Medulla oblongata (tissue), 1 donor: ENCODE results near the gene PDE4C.
"Not testable (repeated sequence)": the region's sequence is repeated elsewhere in the genome, so short reads cannot be mapped to it uniquely, and the experiment has no call there.

ENCODE experiments used
- DNase-seq: peaks from one replicate; pipeline ENCODE4 v3.0.0-alpha.2; 2015; ENCODE audit errors: extremely low spot score

The PDE4C gene

DNA sequence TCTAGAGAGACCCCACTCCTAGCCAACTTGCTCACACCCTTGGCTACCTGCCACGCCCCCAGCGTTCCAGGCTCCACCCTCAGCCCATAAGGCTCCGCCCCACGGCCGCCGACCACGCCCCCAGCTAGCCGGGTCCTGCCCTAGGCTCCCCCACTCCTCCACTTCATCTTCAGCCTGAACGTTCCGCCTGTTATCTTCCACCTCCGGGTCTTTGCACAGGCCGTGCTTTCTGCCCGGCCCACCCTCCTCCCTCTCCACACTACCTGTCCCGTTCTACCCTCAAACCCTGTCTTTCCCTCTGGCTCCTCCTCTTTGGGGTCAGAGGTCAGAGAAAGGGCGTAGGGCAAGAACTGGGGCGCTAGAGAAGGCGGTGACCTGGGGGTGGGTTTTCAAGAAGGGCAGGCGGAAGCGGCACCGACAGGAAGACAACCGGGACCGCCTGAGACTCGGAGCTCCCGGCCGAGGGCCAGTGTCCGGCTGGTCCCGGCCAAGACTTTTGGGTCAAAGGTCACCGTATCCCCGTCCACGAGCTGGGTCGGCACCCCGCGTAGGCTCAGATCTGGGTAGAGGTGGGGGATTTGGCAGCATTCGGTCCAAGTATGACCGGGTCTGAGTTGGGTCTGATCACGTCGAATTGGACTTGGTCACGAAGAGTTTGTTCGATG, 2.2 kb downstream of the PDE4C start:
- no peak for DNase-seq

DNA sequence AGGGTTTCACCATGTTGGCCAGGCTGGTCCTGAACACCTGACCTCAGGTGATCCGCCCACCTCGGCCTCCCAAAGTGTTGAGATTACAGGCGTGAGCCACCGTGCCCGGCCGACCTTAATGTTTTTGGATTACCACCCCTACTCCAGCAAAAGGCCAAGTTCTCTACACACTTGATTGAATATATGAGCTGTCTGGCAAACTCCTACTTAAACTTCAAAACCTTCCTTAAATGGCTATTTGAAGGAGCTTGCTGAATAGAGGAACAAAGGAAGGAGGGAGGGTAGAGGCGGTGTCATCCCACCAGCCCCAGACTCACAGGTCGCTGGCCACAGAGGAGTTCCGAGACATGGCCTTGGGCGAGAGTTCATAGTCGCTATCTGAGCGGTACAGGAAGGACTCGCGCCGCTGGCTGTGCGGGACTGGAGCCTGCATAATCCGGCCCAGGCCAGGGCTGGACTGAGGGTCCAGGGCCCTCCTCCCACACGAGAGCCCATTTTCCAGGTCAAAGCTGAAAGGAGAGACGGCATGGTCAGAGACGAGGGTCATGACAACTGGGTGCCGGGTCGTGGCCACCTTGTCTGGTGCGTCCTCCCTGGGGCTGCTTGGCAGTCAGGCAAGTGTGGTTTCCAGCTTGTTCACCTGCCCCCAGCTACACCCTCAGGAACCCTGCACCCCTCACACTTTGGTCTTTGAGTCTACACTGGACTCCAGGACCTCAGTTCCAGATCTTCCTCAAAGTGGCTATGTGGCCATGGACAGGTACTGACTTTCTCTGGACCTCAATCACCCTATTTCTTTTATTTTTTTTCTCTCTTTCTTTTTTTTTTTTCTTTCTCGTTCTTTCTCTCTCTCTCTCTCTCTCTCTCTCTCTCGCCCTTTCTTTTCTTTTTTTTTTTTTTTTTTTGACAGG, 4.2 kb downstream of the PDE4C start:
- no peak for DNase-seq

DNA sequence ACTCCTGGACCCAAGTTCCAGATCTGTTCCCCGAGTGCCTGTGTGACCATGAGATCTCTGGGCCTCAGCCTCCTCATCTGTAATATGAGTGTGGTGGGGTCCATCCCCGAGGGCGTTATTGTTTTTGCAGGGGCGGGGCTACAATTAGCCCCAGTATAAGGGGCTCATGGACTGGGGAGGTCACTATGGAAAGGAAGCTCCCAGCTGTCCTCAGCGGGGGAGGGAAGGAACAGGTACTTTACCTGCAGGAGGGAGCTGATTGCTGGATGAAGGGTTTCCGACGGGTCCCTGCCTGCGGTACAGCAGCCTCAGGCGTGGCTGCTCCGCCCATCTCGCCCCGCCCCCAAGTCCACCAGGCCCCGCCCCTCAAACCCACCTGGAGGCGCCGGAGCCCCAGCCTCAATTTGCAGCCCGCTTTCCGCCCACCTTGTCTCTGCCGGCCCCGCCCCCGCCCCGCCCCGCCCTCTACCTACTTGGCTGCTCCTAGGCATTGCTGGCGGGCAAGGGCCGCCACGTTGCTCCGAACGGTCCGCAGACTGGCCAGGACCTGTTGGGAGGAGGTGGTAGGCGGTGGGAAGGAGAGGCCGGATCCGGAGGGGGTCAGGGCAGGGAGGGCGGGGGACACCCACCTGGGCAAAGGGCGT, 5.5 kb downstream of the PDE4C start:
- DNase-seq = no peak

DNA sequence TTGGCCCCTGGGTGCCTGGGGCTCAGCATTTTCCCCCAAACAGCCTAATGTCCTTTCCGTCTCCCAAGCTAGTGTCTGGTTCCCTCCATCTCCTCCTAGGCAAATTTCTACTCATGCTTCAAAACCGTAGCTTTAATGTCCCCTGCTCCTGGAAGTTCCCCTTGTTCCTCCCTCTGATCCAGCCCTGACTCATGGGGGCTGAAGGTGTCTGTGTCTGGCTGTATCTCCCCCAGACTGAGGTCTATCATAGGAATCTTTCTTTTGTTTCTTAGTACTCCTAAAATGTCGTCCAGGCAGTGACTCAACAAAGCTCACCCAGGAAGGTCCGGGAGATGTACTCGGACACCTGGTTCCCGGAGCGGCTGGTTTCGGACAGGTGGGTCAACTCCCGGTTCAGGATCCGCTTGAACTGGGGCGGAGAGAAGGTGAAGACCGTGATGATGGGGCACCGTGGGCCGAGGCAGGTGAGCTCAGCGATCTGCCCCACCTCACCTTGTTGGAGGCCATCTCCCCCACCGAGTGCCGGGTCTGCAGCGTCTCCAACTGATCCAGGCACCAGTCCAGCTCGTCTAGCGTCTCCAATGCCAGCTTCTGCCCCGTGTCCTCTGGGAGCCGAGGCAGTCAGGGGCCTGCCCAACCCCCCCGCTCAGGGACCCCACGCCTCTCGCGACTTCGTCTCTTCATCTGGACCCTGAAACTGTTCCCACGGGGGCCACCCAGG, 6.2 kb downstream of the PDE4C start:
- no peak for DNase-seq

DNA sequence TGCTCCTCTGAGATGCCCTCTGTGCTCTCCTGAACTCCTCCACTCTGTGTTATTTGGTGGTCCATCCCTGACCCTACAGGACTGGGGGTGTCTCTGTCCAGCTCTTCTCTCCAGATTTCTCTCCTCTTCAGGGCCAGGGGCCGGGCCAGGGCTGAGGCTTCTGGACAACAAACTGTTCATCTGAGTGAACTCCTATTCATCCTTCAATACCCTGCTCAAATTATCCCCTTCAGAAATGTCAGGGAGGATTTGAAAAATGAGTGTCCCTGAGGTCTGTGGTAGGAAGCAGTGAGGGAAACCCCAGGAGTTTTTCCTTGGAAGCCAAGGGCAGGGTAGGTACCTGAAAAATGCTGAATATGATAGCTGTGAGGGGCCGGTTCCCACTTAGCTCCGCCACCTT, 7.6 kb downstream of the PDE4C start:
- DNase-seq = no peak

DNA sequence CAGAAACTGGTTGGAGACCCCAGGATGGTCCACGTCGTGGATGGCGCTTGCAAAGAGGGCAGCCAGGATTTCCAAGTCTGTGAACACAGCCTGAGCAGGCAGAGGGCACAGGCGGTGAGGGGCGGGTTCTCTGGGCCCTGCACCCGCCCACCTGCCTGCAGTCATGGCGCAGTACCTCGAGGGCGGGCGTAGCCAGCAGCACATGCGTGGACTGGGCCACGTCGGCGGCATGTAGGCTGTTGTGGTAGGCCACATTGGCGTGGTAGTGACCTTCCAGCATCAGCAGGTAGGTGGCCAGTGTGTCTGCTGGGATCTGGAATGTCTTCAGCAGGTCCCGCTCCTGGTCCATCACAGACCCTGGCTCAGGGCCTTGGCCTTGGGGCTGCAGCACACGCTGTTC, 8.1 kb downstream of the PDE4C start:
- no peak for DNase-seq

DNA sequence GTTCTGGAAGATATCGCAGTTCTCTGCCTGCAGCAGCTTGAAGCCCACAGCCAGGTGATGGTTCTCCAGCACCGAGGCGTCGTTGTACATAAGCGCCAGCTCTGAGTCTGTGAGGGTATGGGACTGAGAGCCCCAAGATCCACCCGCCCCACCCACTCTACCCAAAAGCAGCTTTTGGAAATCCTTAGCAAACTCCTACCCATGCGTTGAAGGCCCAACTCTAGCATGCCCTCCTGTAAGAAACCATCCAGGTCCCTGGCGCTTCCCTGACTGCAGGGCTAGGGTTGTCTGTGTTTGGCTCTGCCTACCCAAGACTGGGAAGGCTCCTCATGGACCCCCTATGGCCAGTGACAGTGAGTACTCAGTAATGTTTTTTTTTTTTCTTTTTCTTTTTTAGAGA, 9.4 kb downstream of the PDE4C start:
- DNase-seq = no peak

DNA sequence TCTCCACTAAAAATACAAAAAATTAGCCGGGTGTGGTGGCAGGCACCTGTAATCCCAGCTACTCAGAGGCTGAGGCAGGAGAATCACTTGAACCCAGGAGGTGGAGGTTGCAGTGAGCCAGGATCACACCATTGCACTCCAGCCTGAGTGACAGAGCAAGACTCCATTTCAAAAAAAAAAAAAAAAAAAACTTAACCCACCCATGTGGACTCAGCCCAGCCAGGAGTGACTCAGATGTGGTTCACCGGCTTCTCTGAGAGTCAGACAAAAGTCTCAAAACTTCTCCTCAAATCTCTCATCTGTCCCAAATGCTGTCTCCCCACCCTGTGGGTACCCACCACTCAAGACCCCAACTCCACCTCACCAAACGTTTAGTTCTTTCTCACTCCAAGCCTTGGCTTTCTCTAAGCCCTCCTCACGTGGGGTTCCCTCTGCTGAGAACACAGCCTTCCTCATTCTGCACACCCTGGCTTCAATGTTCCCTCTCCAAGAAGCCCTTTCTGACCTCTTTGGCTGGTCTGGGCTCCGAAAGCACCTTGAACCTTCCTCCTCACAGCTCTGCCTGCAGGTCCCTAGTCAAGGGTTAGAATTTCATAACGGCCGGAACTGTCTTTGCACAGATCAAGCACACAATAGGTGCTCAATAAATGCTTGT, 11.3 kb downstream of the PDE4C start:
- no peak for DNase-seq

DNA sequence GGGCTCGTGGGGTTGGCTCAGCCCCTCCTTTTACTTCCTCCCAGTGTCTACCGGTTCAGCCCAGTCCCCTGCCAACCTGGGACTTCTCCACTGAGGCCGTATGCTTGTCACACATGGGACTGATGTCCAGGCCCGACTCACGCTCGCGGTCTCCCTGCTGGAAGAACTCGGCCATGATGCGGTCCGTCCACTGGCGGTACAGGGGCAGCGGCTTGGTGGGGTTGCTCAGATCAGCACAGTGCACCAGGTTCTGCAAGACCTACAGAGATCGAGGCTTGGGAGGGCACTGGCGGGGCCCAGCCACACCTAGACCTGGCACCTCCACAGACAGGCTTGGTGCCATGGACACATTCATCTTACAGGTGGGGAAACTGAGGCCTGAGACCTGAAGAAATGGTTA, 14.6 kb downstream of the PDE4C start:
- DNase-seq = no peak

DNA sequence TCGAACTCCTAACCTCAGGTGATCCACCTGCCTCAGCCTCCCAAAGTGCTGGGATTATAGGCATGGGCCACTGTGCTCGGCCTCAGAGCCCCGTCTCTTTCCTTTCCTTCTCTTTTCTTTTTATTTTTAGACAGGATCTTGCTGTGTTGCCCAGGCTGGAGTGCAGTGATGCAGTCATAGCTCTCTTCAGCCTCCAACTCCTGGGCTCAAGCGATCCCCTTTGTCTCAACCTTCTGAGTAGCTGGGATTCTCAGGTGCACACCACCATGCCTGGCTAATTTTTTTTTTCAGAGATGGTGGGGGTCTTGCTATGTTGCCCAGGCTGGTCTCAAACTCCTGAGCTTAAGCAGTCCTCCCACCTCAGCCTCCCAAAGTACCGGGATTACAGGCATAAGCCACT, 16.3 kb downstream of the PDE4C start:
- DNase-seq = not testable (repeated sequence)

DNA sequence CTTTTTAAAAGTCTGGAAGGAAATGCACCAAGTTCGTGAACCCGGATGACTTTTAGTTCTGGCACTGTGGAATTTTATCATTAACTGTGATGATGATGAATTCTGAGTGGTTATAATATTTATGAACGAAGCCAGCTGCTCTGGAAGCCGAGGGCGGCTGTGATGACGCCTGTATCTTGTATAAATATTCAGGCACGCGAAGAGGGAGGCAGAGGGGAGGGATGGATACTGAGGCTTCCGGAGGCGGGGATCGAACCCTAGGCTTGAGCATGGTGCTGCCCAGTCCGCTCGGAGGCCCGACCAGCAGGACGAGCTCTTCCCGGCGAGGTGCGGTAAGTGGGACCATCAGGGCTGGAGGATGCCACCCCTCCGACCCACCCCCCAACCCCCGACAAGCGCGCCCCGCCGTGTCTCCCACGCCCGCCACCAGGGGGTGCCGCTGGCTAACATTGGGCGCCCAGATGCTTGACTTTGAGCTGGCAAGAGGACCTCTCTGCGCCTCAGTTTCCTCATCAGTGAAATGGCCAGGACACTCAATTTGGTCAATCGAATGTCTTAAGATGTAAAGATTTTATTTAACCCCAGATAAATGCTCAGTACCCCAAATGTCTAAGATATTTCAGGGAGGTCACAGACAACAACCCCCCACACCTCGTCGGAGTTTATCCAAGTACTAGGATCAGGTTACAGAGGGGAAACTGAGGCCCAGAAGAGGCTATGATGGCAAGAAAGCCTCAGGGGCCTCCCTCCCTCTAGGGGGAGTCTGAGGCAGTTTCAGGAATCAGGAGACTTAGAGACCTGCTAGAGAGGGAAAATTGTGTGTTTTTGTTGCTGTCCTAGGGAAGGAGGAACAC, 17.9 kb downstream of the PDE4C start:
- DNase-seq = no peak

DNA sequence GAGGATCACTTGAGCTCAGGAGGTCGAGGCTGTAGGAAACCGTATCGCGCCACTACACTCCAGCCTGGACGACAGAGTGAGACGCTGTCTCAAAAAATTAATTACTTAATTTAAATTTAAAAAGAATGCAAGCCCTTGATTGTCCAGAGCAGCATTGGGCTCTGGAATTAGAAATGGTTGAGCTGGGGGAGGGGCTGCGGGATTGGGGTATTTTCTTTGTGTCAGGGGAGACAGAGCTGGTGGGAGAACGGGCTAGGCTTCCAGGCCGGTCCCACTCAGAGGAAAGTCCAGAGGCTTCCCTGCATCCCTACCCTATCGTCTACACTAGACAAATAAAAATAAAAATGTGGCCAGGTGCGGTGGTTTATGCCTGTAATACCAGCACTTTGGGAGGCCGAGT, 20.2 kb downstream of the PDE4C start:
- no peak for DNase-seq

DNA sequence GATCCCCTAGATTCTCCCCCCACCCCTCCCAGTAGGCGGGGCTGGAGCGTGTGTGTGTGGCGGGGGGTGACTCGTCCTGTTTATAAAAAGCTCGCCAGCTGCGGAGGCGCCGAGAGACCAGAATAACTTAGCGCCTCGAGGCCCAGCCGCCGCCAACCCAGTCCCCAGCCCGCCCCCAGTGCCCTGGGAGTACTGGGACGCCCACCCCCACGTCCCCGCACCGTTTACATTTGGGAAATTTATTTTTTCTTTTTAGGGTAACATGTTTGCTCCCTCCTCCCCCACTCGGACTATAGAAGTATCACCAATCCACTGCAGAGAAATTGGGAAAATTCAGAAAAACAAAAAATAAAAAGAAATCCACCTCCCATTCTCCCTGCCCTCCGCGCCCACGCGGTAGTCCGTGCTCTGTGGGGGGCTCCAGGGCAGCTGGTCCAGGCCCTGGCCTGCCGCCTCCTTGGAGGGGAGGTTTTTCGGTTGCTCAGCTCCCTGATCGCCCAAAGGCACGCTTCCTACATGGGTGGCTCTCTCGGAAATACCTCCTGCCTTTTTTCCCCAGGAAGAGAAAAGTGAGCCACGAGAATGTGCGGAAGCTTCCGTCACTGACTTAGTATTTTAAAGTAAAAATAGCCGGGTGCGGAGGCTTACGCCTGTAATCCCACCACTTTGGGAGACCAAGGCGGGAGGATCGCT, 20.9 kb downstream of the PDE4C start:
- peak; percentile 90 for DNase-seq

DNA sequence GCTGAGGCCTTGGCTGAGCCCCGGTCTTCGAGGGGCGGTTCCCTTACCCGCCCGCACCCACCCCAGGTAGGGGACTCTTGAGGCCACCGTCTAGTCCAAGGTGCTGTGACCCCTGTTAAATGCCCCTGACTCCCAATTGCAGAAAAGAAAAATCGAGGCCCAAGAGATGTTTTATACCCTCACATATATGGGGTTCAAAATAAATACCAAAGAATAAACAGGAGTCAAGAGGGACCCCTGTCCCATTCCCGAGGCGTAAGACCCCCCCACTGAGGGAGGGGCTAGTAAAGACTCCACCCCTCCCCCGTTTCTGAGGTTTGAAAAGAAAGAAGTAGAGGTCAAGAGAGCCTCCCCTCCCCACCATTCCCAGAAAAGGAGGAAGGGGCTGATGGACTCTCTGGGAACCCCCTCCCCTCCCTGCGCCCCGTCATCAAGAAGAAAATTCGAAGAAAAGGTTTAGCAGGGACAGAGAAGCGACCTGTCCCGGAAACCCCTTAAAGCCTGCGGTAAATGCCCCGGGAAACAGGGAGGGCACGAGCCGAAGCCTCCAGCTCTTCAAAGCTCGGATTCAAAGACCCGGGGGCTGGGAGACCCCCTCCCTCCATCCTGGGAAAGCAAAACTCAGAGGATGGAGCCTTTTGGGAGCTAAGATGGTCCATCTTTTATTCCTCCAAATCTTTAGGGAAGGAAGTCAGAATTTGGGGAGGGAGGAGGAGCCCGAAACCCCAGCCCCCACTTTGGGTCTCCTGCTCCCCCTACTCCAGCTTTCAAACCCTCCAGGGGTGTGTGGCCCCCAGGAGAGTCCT, 21.6 kb downstream of the PDE4C start:
- DNase-seq = peak; percentile 85

DNA sequence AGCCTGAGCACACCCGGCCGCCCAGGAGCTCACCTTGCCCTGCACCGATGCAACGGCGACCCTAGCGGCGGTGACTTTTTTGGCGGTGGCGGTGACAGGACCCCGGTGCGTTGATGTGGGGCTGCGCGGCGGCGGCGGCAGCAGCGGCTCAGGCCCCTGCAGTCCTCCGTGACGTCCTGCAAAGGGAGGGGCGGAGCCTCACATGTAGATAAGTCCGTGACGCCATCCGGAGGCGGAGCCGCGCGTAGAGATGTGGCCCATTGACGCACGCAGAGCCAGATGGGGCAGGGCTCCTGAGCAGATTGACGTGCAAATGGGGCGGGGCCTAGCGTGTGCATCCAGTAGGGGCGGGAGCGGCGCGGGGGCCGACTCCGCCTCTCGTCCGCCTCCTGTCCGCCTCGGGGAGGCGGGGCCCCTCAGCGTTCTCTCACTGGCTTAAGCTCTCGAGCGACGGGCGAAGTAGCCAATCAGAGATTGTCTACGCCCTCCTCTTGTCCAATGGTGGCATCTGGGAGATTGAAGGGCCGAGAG, 22.3 kb downstream of the PDE4C start, which contains the start of gene RAB3A:
RAB3A (minus strand) TSS at position 180 of the 531 bp plus-strand sequence. CDS start 1,302 bp downstream, outside the sequence.
- peak; percentile 100 for DNase-seq

DNA sequence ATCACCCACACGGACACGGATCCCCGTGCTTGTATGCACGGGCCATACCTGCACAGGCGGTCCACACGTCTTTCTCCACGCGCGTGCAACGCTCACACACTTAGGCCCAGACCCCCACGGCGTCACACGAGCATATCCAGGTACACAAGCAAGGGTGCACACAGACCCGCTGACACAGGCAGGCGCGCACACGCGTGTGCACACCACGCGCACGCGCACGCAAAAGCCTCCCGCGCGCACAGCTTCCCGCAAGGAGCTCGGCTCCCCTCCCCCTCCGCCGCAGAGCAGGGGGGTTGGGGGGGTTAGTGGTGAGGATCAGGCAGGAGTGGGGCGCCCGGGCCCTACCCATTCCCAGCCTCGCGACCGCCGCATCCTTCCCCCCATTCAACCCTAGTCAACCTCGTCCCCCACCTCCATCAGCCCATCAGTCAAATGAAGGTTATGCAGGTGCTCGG, 22.8 kb downstream of the PDE4C start:
- peak; percentile 60 for DNase-seq

DNA sequence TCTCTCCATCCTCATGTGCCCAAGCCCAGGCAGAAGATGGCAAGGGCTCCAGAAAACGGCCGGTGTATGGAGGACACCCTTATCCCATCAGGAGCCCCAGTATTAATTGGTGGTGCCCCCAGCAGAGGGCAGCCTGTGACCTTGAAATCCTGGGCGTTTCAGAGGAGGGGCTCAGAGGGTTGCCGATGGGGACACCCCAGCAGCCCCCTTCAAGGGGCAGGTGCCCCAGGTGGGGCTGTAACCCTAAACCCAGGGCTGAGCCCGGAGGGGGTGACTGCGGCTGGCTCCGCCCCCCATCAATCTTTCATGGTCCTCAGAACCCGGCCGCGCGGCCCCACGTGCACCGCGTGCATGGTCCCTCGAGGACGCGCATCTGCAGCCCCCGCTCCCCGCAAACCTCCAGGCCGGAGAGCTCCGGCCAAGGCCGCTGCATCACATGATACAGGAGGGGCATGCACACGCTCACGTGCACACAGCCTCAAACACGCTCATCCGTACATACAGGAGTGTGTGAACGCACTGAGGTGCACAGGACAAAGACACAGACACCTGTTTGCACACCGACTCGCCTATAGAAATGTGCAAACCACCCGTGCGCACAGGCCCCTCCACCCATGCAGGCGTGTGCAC, 23.3 kb downstream of the PDE4C start:
- DNase-seq = peak; percentile 59

DNA sequence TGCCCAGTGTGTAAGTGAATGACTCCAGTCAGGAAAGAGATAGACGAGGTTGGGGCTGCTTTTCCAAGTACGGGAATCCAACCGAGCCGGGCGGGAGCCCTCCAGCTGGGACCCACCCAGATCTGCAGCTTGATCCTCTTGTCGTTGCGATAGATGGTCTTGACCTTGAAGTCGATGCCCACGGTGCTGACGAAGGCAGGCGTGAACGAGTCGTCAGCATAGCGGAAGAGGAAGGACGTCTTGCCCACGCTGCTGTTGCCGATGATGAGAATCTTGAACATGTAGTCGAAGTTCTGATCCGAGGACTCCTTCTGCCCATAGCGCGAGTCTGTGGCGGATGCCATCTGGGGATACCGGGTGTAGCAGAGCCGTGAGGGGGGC, 23.9 kb downstream of the PDE4C start:
- DNase-seq = no peak
